Natural killer cell treated with Interleukin-12 subunit alpha and Interleukin-12 subunit beta and Interleukin-15 and Interleukin-18, amount 100 ng/mL, for 72 hours (primary cell): ENCODE results near the gene DPAGT1. TPM values are rescaled to one million over a fixed set of nuclear protein-coding genes. Genes with fewer than 3 reads are reported as not detected.
A peak's percentile ranks its signal among the peaks of the same experiment; 100 is the strongest.
"Not testable (repeated sequence)": the region's sequence is repeated elsewhere in the genome, so short reads cannot be mapped to it uniquely, and the experiment has no call there.

ENCODE experiments used
- ATAC-seq, 2 donors: fragments of 150-1000 bp; cut with Tn5 transposase in 1 of 2; sonication (Bioruptor Pico), chemical (Tn5 transposase) in 1 of 2; 2 replicates each; pipeline ENCODE4 v1.10.0; 2021
- DNase-seq: peaks from one replicate; pipeline ENCODE4 v3.0.0; 2022; ENCODE audit warnings: low spot score
- H3K27ac Mint-ChIP-seq, 2 donors: 1 replicate in 1 of 2; 2 replicates in 1 of 2; pipeline ENCODE4 v1.8.0; 2022; ENCODE audit warnings: mixed read lengths in 2 of 2, mild to moderate bottlenecking in 1 of 2, moderate library complexity in 1 of 2
- H3K27me3 Mint-ChIP-seq, 2 donors: 1 replicate in 1 of 2; 2 replicates in 1 of 2; pipeline ENCODE4 v1.8.0; 2022; ENCODE audit warnings: mixed read lengths in 2 of 2
- H3K36me3 Mint-ChIP-seq: one replicate; pipeline ENCODE4 v1.8.0; 2022; ENCODE audit warnings: mixed read lengths
- H3K4me1 Mint-ChIP-seq, 2 donors: 1 replicate in 1 of 2; 2 replicates in 1 of 2; pipeline ENCODE4 v1.8.0; 2022; ENCODE audit warnings: low read depth in 2 of 2, mixed read lengths in 2 of 2, mild to moderate bottlenecking in 1 of 2
- H3K4me3 Mint-ChIP-seq: one replicate; pipeline ENCODE4 v1.8.0; 2022; ENCODE audit warnings: mixed read lengths
- H3K9me3 Mint-ChIP-seq: 2 replicates; pipeline ENCODE4 v1.8.0; 2022; ENCODE audit warnings: mixed read lengths
- total RNA-seq, 2 donors: library from RNA; stranded (reverse); gene quantifications; one replicate each; pipeline ENCODE4 v1.2.3, GENCODE V29; 2022

Gene DPAGT1
- total RNA-seq, 2 donors from 2014 or later = 51.9 to 96.2 TPM

- H3K36me3 Mint-ChIP-seq = peaks cover 13% of the 10 kb centered on the region
- no peaks in the 10 kb centered on the region for H3K9me3 Mint-ChIP-seq
- no peak overlapping the region for H3K4me3 Mint-ChIP-seq
- H3K4me1 Mint-ChIP-seq = peaks cover 38 to 42% of the 10 kb centered on the region in 2 donors
- DNase-seq = no peak
- ATAC-seq = no peak
- peak overlapping the region in 1 of 2 donors; percentile 29 for H3K27ac Mint-ChIP-seq
- H3K27me3 Mint-ChIP-seq = no peaks in the 10 kb centered on the region
These were observed 8.8 kb upstream of the DPAGT1 start for GRCh38 chr11:119110439-119110838.

GRCh38 chr11:119109843-119110242 lies 8.2 kb upstream of the DPAGT1 start:
- H3K4me3 Mint-ChIP-seq = peak overlapping the region; percentile 97
- H3K27ac Mint-ChIP-seq = peak overlapping the region; percentile 81 to 88
- no peaks in the 10 kb centered on the region for H3K9me3 Mint-ChIP-seq
- no peak for ATAC-seq
- no peak for DNase-seq
- H3K4me1 Mint-ChIP-seq = peaks cover 34 to 39% of the 10 kb centered on the region in 2 donors
- no peaks in the 10 kb centered on the region for H3K27me3 Mint-ChIP-seq
- peaks cover 8% of the 10 kb centered on the region for H3K36me3 Mint-ChIP-seq

- DNase-seq (no peak), ATAC-seq (no peak)
- Mint-ChIP-seq H3K4me3 (peak overlapping the region; percentile 97), H3K4me1 (peaks cover 35 to 39% of the 10 kb centered on the region in 2 donors), H3K36me3 (peaks cover 8% of the 10 kb centered on the region), H3K27ac (peak overlapping the region; percentile 81 to 88), H3K27me3 (no peaks in the 10 kb centered on the region), H3K9me3 (no peaks in the 10 kb centered on the region)
These were observed 7.2 kb upstream of the DPAGT1 start for GRCh38 chr11:119108857-119109221.

- Mint-ChIP-seq H3K4me3 (peak overlapping the region; percentile 97), H3K9me3 (no peaks in the 10 kb centered on the region), H3K27ac (peak overlapping the region; percentile 81 to 88), H3K27me3 (no peaks in the 10 kb centered on the region), H3K4me1 (peaks cover 37 to 39% of the 10 kb centered on the region in 2 donors), H3K36me3 (peaks cover 8% of the 10 kb centered on the region)
- no peak for DNase-seq
- ATAC-seq = peak in 1 of 2 donors; percentile 37
These were observed 6.6 kb upstream of the DPAGT1 start for GRCh38 chr11:119108146-119108856.

- Mint-ChIP-seq H3K9me3 (no peaks in the 10 kb centered on the region), H3K36me3 (peaks cover 8% of the 10 kb centered on the region), H3K4me1 (peaks cover 37 to 39% of the 10 kb centered on the region in 2 donors), H3K27me3 (no peaks in the 10 kb centered on the region), H3K4me3 (peak overlapping the region; percentile 97), H3K27ac (peak overlapping the region; percentile 81 to 88)
- ATAC-seq (peak in 1 of 2 donors; percentile 21), DNase-seq (no peak)
These were observed 6.0 kb upstream of the DPAGT1 start for GRCh38 chr11:119107538-119108145.

- DNase-seq (peak; percentile 94), ATAC-seq (peak; percentile 96 to 98)
- no peaks in the 10 kb centered on the region for H3K27me3 Mint-ChIP-seq
- peaks cover 39 to 46% of the 10 kb centered on the region in 2 donors for H3K4me1 Mint-ChIP-seq
- H3K4me3 Mint-ChIP-seq = peak within 1 kb of the TSS; percentile 97
- peak within 1 kb of the TSS; percentile 81 to 91 for H3K27ac Mint-ChIP-seq
- H3K36me3 Mint-ChIP-seq = peaks cover 6% of the 10 kb centered on the region
- H3K9me3 Mint-ChIP-seq = no peaks in the 10 kb centered on the region
These were observed 5.2 kb upstream of the DPAGT1 start, which contains the start of gene C2CD2L for GRCh38 chr11:119106564-119107537. Gene C2CD2L, plus strand, starts transcription at chr11:119107344. Its CDS starts 398 bp downstream, at chr11:119107742.

- peaks cover 9% of the 10 kb centered on the region for H3K36me3 Mint-ChIP-seq
- peaks cover 39 to 43% of the 10 kb centered on the region in 2 donors for H3K4me1 Mint-ChIP-seq
- no peaks in the 10 kb centered on the region for H3K9me3 Mint-ChIP-seq
- peak overlapping the region in 1 of 2 donors; percentile 95 for H3K27ac Mint-ChIP-seq
- DNase-seq = no peak
- ATAC-seq = no peak
- H3K27me3 Mint-ChIP-seq = no peaks in the 10 kb centered on the region
- no peak overlapping the region for H3K4me3 Mint-ChIP-seq
These were observed 2.1 kb upstream of the DPAGT1 start for GRCh38 chr11:119103793-119104192.

GRCh38 chr11:119103161-119103664 lies 1.6 kb upstream of the DPAGT1 start:
- not testable (repeated sequence) for DNase-seq, H3K4me3 Mint-ChIP-seq, ATAC-seq, H3K9me3 Mint-ChIP-seq, H3K27me3 Mint-ChIP-seq
- Mint-ChIP-seq H3K27ac (peak overlapping the region in 1 of 2 donors; percentile 95), H3K4me1 (peaks cover 33 to 37% of the 10 kb centered on the region in 2 donors), H3K36me3 (peaks cover 15% of the 10 kb centered on the region)

GRCh38 chr11:119100994-119101758 lies 477 bp downstream of the DPAGT1 start:
- Mint-ChIP-seq H3K27ac (peak overlapping the region; percentile 95 to 99), H3K4me1 (peaks cover 27 to 31% of the 10 kb centered on the region in 2 donors), H3K36me3 (peaks cover 27% of the 10 kb centered on the region), H3K4me3 (peak overlapping the region; percentile 92), H3K27me3 (no peaks in the 10 kb centered on the region), H3K9me3 (no peaks in the 10 kb centered on the region)
- ATAC-seq (peak; percentile 66 to 72), DNase-seq (peak; percentile 68)

GRCh38 chr11:119100246-119100970 lies 1.2 kb downstream of the DPAGT1 start:
- DNase-seq (no peak), ATAC-seq (no peak)
- H3K4me1 Mint-ChIP-seq = peaks cover 32 to 35% of the 10 kb centered on the region in 2 donors
- H3K9me3 Mint-ChIP-seq = no peaks in the 10 kb centered on the region
- H3K36me3 Mint-ChIP-seq = peaks cover 27% of the 10 kb centered on the region
- H3K27ac Mint-ChIP-seq = peak overlapping the region; percentile 95 to 99
- H3K4me3 Mint-ChIP-seq = peak overlapping the region; percentile 92
- no peaks in the 10 kb centered on the region for H3K27me3 Mint-ChIP-seq

GRCh38 chr11:119099711-119100110 lies 1.9 kb downstream of the DPAGT1 start:
- Mint-ChIP-seq H3K27ac (peak overlapping the region; percentile 95 to 99), H3K4me3 (peak overlapping the region; percentile 92), H3K27me3 (no peaks in the 10 kb centered on the region), H3K36me3 (peaks cover 27% of the 10 kb centered on the region), H3K9me3 (no peaks in the 10 kb centered on the region), H3K4me1 (peaks cover 38% of the 10 kb centered on the region in 2 donors)
- no peak for DNase-seq
- ATAC-seq = no peak
